Duodenal mucosa (tissue), 2 donors: Measurements from ENCODE around the gene FBXW8.
"Not testable (repeated sequence)": the region's sequence is repeated elsewhere in the genome, so short reads cannot be mapped to it uniquely, and the experiment has no call there.

ENCODE experiments used
- H3K27ac ChIP-seq: one replicate; pipeline ENCODE4 v1.7.0; 2013; ENCODE audit warnings: low read depth, low read length
- H3K27me3 ChIP-seq, 2 donors: one replicate each; pipeline ENCODE4 v1.7.0; 2013; ENCODE audit warnings: low read length in 2 of 2, control low read depth in 1 of 2; ENCODE audit not compliant: insufficient read depth in 2 of 2, control insufficient read depth in 1 of 2
- H3K36me3 ChIP-seq, 2 donors: one replicate each; pipeline ENCODE4 v1.7.0; 2013; ENCODE audit warnings: low read length in 2 of 2, control low read depth in 1 of 2; ENCODE audit not compliant: insufficient read depth in 2 of 2, control insufficient read depth in 1 of 2
- H3K4me1 ChIP-seq, 2 donors: one replicate each; pipeline ENCODE4 v1.7.0; 2013; ENCODE audit warnings: low read length in 2 of 2, control low read depth in 1 of 2; ENCODE audit not compliant: insufficient read depth in 2 of 2, control insufficient read depth in 1 of 2
- H3K4me3 ChIP-seq, 2 donors: one replicate each; pipeline ENCODE4 v1.7.0; 2013; ENCODE audit warnings: low read length in 2 of 2, low read depth in 1 of 2
- H3K9ac ChIP-seq, 2 donors: one replicate each; pipeline ENCODE4 v1.7.0; 2013; ENCODE audit warnings: low read length in 2 of 2, low read depth in 1 of 2
- H3K9me3 ChIP-seq, 2 donors: one replicate each; pipeline ENCODE4 v1.7.0; 2013; ENCODE audit warnings: low read length in 2 of 2, control low read depth in 1 of 2; ENCODE audit not compliant: control insufficient read depth in 1 of 2

FBXW8 gene

GRCh38 chr12:117052386-117053049 lies 141.8 kb downstream of the FBXW8 start:
- Histone ChIP-seq H3K27me3 (no peaks in the 10 kb centered on the region), H3K36me3 (no peaks in the 10 kb centered on the region), H3K4me1 (peaks cover 0 to 6% of the 10 kb centered on the region in 2 donors), H3K4me3 (no peak overlapping the region), H3K9me3 (no peaks in the 10 kb centered on the region), H3K9ac (no peak overlapping the region), H3K27ac (no peak overlapping the region)

- H3K27ac ChIP-seq: no peak overlapping the region
- H3K4me3 ChIP-seq: no peak overlapping the region
- H3K27me3 ChIP-seq: no peaks in the 10 kb centered on the region
- peaks cover 0 to 6% of the 10 kb centered on the region in 2 donors for H3K4me1 ChIP-seq
- no peaks in the 10 kb centered on the region for H3K9me3 ChIP-seq
- H3K36me3 ChIP-seq: no peaks in the 10 kb centered on the region
- H3K9ac ChIP-seq: no peak overlapping the region
These were observed 142.3 kb downstream of the FBXW8 start for GRCh38 chr12:117053050-117053400.

- Histone ChIP-seq H3K4me3 (no peak overlapping the region), H3K9ac (no peak overlapping the region), H3K27me3 (no peaks in the 10 kb centered on the region), H3K36me3 (no peaks in the 10 kb centered on the region), H3K4me1 (peaks cover 0 to 3% of the 10 kb centered on the region in 2 donors), H3K9me3 (no peaks in the 10 kb centered on the region), H3K27ac (no peak overlapping the region)
These were observed 142.9 kb downstream of the FBXW8 start for GRCh38 chr12:117053597-117054201.

GRCh38 chr12:117054279-117054678 lies 143.5 kb downstream of the FBXW8 start:
- H3K4me3 ChIP-seq: no peak overlapping the region
- no peak overlapping the region for H3K9ac ChIP-seq
- no peaks in the 10 kb centered on the region for H3K9me3 ChIP-seq
- H3K27me3 ChIP-seq: no peaks in the 10 kb centered on the region
- no peak overlapping the region for H3K27ac ChIP-seq
- H3K4me1 ChIP-seq: no peaks in the 10 kb centered on the region
- no peaks in the 10 kb centered on the region for H3K36me3 ChIP-seq

- not testable (repeated sequence) for H3K4me1 ChIP-seq, H3K9me3 ChIP-seq, H3K9ac ChIP-seq, H3K4me3 ChIP-seq, H3K27ac ChIP-seq, H3K36me3 ChIP-seq, H3K27me3 ChIP-seq
These were observed 146.9 kb downstream of the FBXW8 start for GRCh38 chr12:117057626-117058025.

- Histone ChIP-seq H3K27me3 (no peaks in the 10 kb centered on the region), H3K9ac (no peak overlapping the region), H3K4me1 (peaks cover 0 to 16% of the 10 kb centered on the region in 2 donors), H3K9me3 (no peaks in the 10 kb centered on the region), H3K27ac (no peak overlapping the region), H3K36me3 (no peaks in the 10 kb centered on the region), H3K4me3 (no peak overlapping the region)
These were observed 147.8 kb downstream of the FBXW8 start for GRCh38 chr12:117058442-117059072.

- no peaks in the 10 kb centered on the region for H3K36me3 ChIP-seq
- H3K4me3 ChIP-seq: no peak overlapping the region
- no peak overlapping the region for H3K27ac ChIP-seq
- H3K4me1 ChIP-seq: peaks cover 0 to 20% of the 10 kb centered on the region in 2 donors
- H3K9me3 ChIP-seq: no peaks in the 10 kb centered on the region
- no peak overlapping the region for H3K9ac ChIP-seq
- no peaks in the 10 kb centered on the region for H3K27me3 ChIP-seq
These were observed 148.4 kb downstream of the FBXW8 start for GRCh38 chr12:117059156-117059555.

GRCh38 chr12:117060246-117060928 lies 149.6 kb downstream of the FBXW8 start:
- Histone ChIP-seq H3K27ac (no peak overlapping the region), H3K9ac (no peak overlapping the region)

GRCh38 chr12:117060929-117061305 lies 150.2 kb downstream of the FBXW8 start:
- H3K27me3 ChIP-seq: no peaks in the 10 kb centered on the region
- H3K4me3 ChIP-seq: no peak overlapping the region
- no peaks in the 10 kb centered on the region for H3K36me3 ChIP-seq
- H3K9me3 ChIP-seq: no peaks in the 10 kb centered on the region
- peaks cover 0 to 20% of the 10 kb centered on the region in 2 donors for H3K4me1 ChIP-seq
- no peak overlapping the region for H3K27ac ChIP-seq
- no peak overlapping the region for H3K9ac ChIP-seq

More at GRCh38 chr12:117060246-117060928, 149.6 kb downstream of the FBXW8 start:
- no peaks in the 10 kb centered on the region for H3K36me3 ChIP-seq
- H3K27me3 ChIP-seq: no peaks in the 10 kb centered on the region
- no peaks in the 10 kb centered on the region for H3K9me3 ChIP-seq
- no peak overlapping the region for H3K4me3 ChIP-seq
- peaks cover 0 to 20% of the 10 kb centered on the region in 2 donors for H3K4me1 ChIP-seq

- H3K9ac ChIP-seq: no peak overlapping the region
- peaks cover 0 to 20% of the 10 kb centered on the region in 2 donors for H3K4me1 ChIP-seq
- no peaks in the 10 kb centered on the region for H3K27me3 ChIP-seq
- no peaks in the 10 kb centered on the region for H3K36me3 ChIP-seq
- H3K4me3 ChIP-seq: no peak overlapping the region
- no peaks in the 10 kb centered on the region for H3K9me3 ChIP-seq
- H3K27ac ChIP-seq: no peak overlapping the region
These were observed 150.9 kb downstream of the FBXW8 start for GRCh38 chr12:117061555-117062079.
